Kidney epithelial cell (primary cell): ENCODE data around the gene NUB1. TPM values are rescaled to one million over a fixed set of nuclear protein-coding genes. Genes with fewer than 3 reads are reported as not detected.

Experiments used
- DNase-seq: peaks from one replicate; pipeline ENCODE4 v3.0.0-alpha.2; 2010; ENCODE audit warnings: low read depth
- H3K27me3 ChIP-seq: 2 replicates; pipeline ENCODE4 v1.6.0; 2011; ENCODE audit warnings: low read length; ENCODE audit not compliant: control insufficient read depth, insufficient read depth
- H3K36me3 ChIP-seq: 2 replicates; pipeline ENCODE4 v1.5.1; 2011; ENCODE audit warnings: low read length; ENCODE audit not compliant: control insufficient read depth, insufficient read depth
- H3K4me3 ChIP-seq: 2 replicates; pipeline ENCODE4 v1.5.1; 2011; ENCODE audit warnings: low read depth, mild to moderate bottlenecking, control low read depth, low read length
- CTCF ChIP-seq: IDR thresholded peaks from 2 replicates; pipeline ENCODE4 v1.5.1; 2011; ENCODE audit warnings: mild to moderate bottlenecking, moderate library complexity, low read length, control low read depth, inconsistent platforms; ENCODE audit not compliant: insufficient read depth, poor library complexity, severe bottlenecking
- total RNA-seq: library from RNA; depleted of rRNA; stranded (reverse); fragments of >200 nt; gene quantifications from 2 replicates; pipeline ENCODE4 v1.2.3, GENCODE V29; 2015

Gene NUB1
- total RNA-seq, 1 donor from 2014 or later = 60.2 TPM

- Histone ChIP-seq H3K36me3 (no peaks in the 10 kb centered on the region), H3K4me3 (no peak overlapping the region), H3K27me3 (peaks cover 16% of the 10 kb centered on the region)
- DNase-seq = no peak
- TF ChIP-seq CTCF = no peak
Observed at GRCh38 chr7:151403764-151404163, 62.2 kb downstream of the NUB1 start.

DNA sequence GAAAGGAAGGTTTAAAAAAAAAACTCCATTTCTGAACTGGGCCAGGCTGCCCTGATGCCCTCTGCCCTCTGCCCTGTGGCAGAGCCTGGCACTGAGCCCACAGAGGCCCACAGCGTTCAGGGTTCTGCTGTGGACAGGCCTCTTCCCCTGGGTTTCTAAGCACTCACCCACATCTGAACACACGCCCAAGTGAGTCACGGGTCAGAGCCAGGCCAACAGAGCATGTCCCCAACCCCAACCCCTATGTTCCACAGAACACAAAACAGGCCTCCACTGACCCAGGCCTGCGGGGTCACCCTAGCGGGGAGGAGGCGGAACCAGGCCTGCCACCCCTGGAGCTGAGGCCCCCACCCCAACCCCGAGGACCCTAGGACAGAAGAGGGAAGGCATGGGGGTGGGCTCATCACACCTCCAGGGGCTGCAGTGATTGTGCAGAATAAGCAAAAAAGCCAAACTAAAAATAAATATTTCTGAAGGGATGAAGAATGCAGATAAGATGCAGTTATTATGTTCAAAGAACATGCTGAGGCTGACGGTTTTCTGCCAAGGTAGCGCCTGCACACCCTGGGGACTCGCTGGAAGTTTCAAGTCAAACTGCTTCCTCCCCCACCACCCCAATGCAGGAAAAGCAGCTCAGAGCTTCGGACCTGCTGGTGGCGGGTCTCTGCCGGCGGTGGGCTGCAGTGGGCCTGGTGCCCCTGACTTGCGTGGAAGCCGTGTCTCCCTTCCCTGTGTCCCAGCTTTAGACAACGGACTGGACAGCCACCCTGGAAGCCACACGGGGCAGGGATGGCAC is 62.8 kb downstream of the NUB1 start:
- no peak for DNase-seq
- Histone ChIP-seq H3K36me3 (no peaks in the 10 kb centered on the region), H3K4me3 (no peak overlapping the region), H3K27me3 (peaks cover 22% of the 10 kb centered on the region)
- no peak for TF ChIP-seq CTCF

DNA sequence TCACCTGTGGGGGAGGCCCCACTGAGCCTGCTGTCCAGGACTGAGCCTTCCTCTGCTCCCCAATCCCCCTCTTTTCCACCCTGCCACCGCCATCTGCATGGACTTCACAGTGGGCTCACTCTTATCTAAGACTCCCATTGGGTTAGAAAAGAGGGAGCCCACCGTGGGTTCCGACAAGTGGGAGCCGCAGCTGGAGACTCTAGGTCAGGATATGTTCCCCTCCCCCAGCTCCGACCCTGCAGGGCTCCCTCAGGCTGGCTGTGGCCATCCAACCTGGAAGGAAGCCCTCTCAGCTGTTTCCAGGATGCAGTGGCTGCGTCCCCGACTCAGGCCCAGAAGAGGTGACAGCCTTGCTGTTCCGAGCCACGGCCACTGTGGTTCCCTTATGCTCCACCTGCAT is 63.4 kb downstream of the NUB1 start:
- DNase-seq = no peak
- no peaks in the 10 kb centered on the region for H3K36me3 ChIP-seq
- TF ChIP-seq CTCF = no peak
- H3K4me3 ChIP-seq = no peak overlapping the region
- peaks cover 24% of the 10 kb centered on the region for H3K27me3 ChIP-seq

DNA sequence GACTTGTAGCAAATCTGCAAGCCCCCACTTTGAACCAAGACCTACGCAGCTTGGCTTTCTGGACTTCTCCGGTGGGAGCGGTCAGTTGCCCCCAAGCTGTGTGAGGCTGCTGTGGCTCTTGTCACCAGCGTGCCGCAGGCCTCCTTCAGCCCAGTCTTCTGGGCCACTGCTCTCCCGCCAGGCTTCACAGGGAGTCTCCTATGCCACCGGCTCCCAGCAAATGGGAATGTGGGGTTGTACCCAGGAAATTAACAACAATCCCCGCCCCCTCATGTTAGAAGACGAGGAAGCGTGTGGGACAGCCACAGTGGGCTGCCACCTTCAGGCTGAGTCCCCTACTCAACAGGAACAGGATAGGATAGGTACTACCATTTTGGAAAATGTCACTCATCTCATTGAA is 64.0 kb downstream of the NUB1 start:
- no peak for TF ChIP-seq CTCF
- no peaks in the 10 kb centered on the region for H3K36me3 ChIP-seq
- peaks cover 29% of the 10 kb centered on the region for H3K27me3 ChIP-seq
- H3K4me3 ChIP-seq = no peak overlapping the region
- no peak for DNase-seq

- no peak for TF ChIP-seq CTCF
- no peak for DNase-seq
- no peak overlapping the region for H3K4me3 ChIP-seq
- peaks cover 32% of the 10 kb centered on the region for H3K27me3 ChIP-seq
- no peaks in the 10 kb centered on the region for H3K36me3 ChIP-seq
Observed at GRCh38 chr7:151406051-151406875, 64.7 kb downstream of the NUB1 start.
